Gastrocnemius medialis (tissue), 4 donors: ENCODE data around the gene SMIM12.

Source experiments
- CTCF ChIP-seq, 5 experiments: fragments of 450-650 bp in 3 of 5; fragments of 200-600 bp in 2 of 5; sonication (generic) in 2 of 5; IDR thresholded peaks in 4 of 5; conservative IDR thresholded peaks in 1 of 5; 1 replicate in 4 of 5; 2 replicates in 1 of 5; pipeline ENCODE4 v1.5.1; 2016 to 2019; ENCODE audit warnings: antibody characterized with exemption in 5 of 5, mild to moderate bottlenecking in 3 of 5, moderate library complexity in 3 of 5
- POLR2A ChIP-seq, 2 donors: fragments of 450-650 bp; IDR thresholded peaks; one replicate each; pipeline ENCODE4 v1.6.1; 2017; ENCODE audit warnings: antibody characterized with exemption in 2 of 2, mild to moderate bottlenecking in 2 of 2, moderate library complexity in 2 of 2

GRCh38 chr1:34885405-34886247 is 26.1 kb upstream of the SMIM12 start:
- TF ChIP-seq POLR2A (IDR thresholded peaks at IDR 0.05), result no peak
- no peak for TF ChIP-seq CTCF (IDR thresholded peaks at IDR 0.05 in 4 of 5, conservative IDR thresholded peaks at IDR 0.05 in 1 of 5)
